Placental epithelial cell (primary cell): Measurements from ENCODE around the gene CMTM7. TPM values are rescaled to one million over a fixed set of nuclear protein-coding genes. Genes with fewer than 3 reads are reported as not detected.

Experiments
- total RNA-seq: library from RNA; depleted of rRNA; stranded (reverse); fragments of >200 nt; gene quantifications from 2 replicates; pipeline ENCODE4 v1.2.3, GENCODE V29; 2012

CMTM7 gene, protein sequence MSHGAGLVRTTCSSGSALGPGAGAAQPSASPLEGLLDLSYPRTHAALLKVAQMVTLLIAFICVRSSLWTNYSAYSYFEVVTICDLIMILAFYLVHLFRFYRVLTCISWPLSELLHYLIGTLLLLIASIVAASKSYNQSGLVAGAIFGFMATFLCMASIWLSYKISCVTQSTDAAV
- 11.3 and 18.5 TPM in 2 replicates for total RNA-seq

DNA sequence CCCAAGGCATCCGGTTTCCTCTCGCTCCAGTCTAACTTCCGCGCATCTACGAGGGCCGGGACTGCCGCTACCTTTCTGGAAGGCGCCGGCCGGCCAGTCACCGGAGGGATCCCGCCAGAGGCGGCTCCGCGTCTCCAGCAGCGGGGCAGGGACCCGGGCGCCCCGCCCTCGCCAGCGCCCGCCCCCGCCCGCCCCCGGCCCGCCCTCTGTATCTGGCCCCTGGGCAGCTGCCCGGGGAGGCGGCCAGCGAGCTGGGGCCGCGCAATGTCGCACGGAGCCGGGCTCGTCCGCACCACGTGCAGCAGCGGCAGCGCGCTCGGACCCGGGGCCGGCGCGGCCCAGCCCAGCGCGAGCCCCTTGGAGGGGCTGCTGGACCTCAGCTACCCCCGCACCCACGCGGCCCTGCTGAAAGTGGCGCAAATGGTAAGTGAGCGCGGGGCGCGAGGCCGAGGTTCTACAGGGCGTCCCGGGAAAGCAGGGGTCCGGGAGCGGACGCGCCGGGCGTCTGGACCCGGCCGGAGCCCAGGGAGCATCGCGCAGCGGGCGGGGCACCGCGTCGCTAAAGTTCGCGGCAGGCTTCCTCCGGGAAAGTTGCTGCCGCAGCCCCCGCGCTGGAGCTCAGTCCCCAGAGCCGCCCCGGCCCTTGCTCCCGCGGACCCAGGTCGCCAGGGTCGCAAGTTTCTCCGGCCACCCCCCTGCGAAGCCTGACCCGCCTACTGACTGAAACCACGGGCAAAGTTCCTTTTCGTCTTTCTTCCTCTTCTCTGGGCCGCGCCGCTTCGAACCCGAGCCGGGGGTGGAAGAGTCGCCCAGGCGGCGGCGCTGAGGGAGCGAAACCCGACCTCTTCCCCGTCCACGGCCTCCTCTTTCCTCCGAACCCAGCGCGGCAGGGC lies at the start of gene CMTM7:
CMTM7 (plus strand) TSS at position 211 of the 893 bp plus-strand sequence; CDS start at position 265, 54 bp downstream.

DNA sequence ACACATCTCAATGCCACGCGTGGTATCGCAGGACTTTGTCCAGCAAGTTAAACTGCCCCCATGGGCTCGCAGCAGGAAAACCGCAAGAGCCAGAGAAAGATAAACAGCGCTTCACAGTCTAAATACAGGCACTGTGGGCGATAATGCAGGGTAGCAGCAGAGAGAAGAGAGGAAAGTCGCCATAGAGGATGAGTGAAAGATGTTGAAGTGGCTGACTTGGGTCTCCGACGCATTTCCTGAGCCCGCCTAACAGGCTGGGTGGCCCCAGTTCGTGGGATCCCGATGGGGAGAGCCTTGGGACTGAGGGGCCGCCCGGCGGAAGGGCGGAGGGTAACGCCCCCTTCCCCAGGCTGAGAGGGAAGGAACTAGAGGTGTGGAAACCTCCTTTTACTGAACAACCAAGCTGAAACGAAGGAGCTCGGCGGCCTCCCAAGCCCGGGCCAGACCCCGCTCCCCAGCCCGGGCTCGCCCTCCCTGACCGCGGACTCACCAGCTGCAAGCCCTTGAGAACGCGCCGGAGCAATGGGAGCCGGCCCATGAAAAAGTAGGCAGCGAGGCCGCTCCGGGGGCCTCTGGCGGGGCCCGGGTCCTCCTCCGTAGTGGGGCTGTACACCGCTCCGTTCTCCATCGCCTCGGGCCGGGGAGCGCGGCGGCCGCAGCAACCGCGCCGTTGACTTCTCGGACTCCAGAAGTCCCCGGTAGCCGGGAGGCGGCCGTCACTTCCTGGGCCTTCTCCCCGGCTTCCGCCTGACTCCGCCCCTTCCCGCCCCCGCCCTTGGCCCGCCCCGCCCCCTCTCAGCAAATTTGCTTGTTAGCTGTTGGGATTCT lies 110.7 kb downstream of the CMTM7 start, which contains the start of gene CMTM6:
CMTM6 (minus strand) TSS at position 735 of the 828 bp plus-strand sequence; CDS start at position 628, 107 bp downstream.

Other genes starting within 250 kb of the CMTM7 start
- gene CMTM8, start 153.2 kb upstream of the CMTM7 start, total RNA-seq = not detected in 2 replicates
- gene CMTM6, start 111.0 kb downstream of the CMTM7 start, total RNA-seq = 35.3 and 55.9 TPM in 2 replicates
- gene DYNC1LI1, start 179.0 kb downstream of the CMTM7 start, total RNA-seq = 18.1 and 31.2 TPM in 2 replicates